Natural killer cell treated with Interleukin-12 subunit alpha and Interleukin-12 subunit beta and Interleukin-15 and Interleukin-18, amount 100 ng/mL, for 72 hours (primary cell): Measurements from ENCODE around the gene MAT2A. TPM values are rescaled to one million over a fixed set of nuclear protein-coding genes. Genes with fewer than 3 reads are reported as not detected.
"Not testable (repeated sequence)": the region's sequence is repeated elsewhere in the genome, so short reads cannot be mapped to it uniquely, and the experiment has no call there.

ENCODE experiments used
- ATAC-seq, 2 donors: fragments of 150-1000 bp; cut with Tn5 transposase in 1 of 2; sonication (Bioruptor Pico), chemical (Tn5 transposase) in 1 of 2; 2 replicates each; pipeline ENCODE4 v1.10.0; 2021
- DNase-seq: peaks from one replicate; pipeline ENCODE4 v3.0.0; 2022; ENCODE audit warnings: low spot score
- H3K27ac Mint-ChIP-seq, 2 donors: 1 replicate in 1 of 2; 2 replicates in 1 of 2; pipeline ENCODE4 v1.8.0; 2022; ENCODE audit warnings: mixed read lengths in 2 of 2, mild to moderate bottlenecking in 1 of 2, moderate library complexity in 1 of 2
- H3K27me3 Mint-ChIP-seq, 2 donors: 1 replicate in 1 of 2; 2 replicates in 1 of 2; pipeline ENCODE4 v1.8.0; 2022; ENCODE audit warnings: mixed read lengths in 2 of 2
- H3K36me3 Mint-ChIP-seq: one replicate; pipeline ENCODE4 v1.8.0; 2022; ENCODE audit warnings: mixed read lengths
- H3K4me1 Mint-ChIP-seq, 2 donors: 1 replicate in 1 of 2; 2 replicates in 1 of 2; pipeline ENCODE4 v1.8.0; 2022; ENCODE audit warnings: low read depth in 2 of 2, mixed read lengths in 2 of 2, mild to moderate bottlenecking in 1 of 2
- H3K4me3 Mint-ChIP-seq: one replicate; pipeline ENCODE4 v1.8.0; 2022; ENCODE audit warnings: mixed read lengths
- H3K9me3 Mint-ChIP-seq: 2 replicates; pipeline ENCODE4 v1.8.0; 2022; ENCODE audit warnings: mixed read lengths
- total RNA-seq, 2 donors: library from RNA; stranded (reverse); gene quantifications; one replicate each; pipeline ENCODE4 v1.2.3, GENCODE V29; 2022

The MAT2A gene
- total RNA-seq, 2 donors from 2014 or later = 246 to 503 TPM

DNA sequence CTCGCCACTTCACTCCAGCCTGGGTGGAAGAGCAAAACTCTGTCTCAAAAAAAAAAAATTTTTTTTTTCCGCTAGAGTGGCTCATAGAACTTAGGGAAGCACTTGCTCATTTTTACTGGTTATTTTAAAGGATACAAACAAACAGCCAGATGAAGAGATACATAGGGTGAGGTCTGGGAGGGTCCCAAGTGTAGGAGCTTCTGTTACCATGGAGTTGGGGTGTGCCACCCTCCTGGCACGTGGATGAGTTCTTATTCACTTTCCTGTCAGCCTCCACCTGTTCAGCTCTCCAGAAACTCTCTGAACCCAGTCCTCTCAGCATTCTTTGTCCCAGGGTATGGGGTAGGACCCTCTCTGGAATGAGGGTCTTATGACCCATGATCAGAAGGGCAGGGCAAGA, 4.9 kb upstream of the MAT2A start:
- Mint-ChIP-seq H3K27me3 (peaks cover 0 to 3% of the 10 kb centered on the region in 2 donors), H3K4me1 (peaks cover 11% of the 10 kb centered on the region in 2 donors), H3K36me3 (no peaks in the 10 kb centered on the region), H3K27ac (no peak overlapping the region), H3K4me3 (no peak overlapping the region), H3K9me3 (no peaks in the 10 kb centered on the region)
- ATAC-seq = no peak
- no peak for DNase-seq

GRCh38 chr2:85534881-85535280, 4.1 kb upstream of the MAT2A start:
- Mint-ChIP-seq H3K4me3 (no peak overlapping the region), H3K27ac (no peak overlapping the region), H3K36me3 (no peaks in the 10 kb centered on the region), H3K9me3 (no peaks in the 10 kb centered on the region), H3K27me3 (no peaks in the 10 kb centered on the region), H3K4me1 (peaks cover 11 to 12% of the 10 kb centered on the region in 2 donors)
- ATAC-seq (no peak), DNase-seq (no peak)

GRCh38 chr2:85536479-85536878, 2.5 kb upstream of the MAT2A start:
- Mint-ChIP-seq H3K4me3 (no peak overlapping the region), H3K9me3 (no peaks in the 10 kb centered on the region), H3K36me3 (peaks cover 16% of the 10 kb centered on the region), H3K27ac (no peak overlapping the region), H3K27me3 (no peaks in the 10 kb centered on the region), H3K4me1 (peaks cover 25 to 28% of the 10 kb centered on the region in 2 donors)
- DNase-seq (no peak), ATAC-seq (no peak)

GRCh38 chr2:85537600-85538506, 1.1 kb upstream of the MAT2A start:
- peak overlapping the region; percentile 97 for H3K27ac Mint-ChIP-seq
- no peaks in the 10 kb centered on the region for H3K27me3 Mint-ChIP-seq
- DNase-seq (no peak), ATAC-seq (no peak)
- H3K4me3 Mint-ChIP-seq = peak overlapping the region; percentile 98
- H3K4me1 Mint-ChIP-seq = peaks cover 38 to 42% of the 10 kb centered on the region in 2 donors
- H3K36me3 Mint-ChIP-seq = peaks cover 29% of the 10 kb centered on the region
- no peaks in the 10 kb centered on the region for H3K9me3 Mint-ChIP-seq

DNA sequence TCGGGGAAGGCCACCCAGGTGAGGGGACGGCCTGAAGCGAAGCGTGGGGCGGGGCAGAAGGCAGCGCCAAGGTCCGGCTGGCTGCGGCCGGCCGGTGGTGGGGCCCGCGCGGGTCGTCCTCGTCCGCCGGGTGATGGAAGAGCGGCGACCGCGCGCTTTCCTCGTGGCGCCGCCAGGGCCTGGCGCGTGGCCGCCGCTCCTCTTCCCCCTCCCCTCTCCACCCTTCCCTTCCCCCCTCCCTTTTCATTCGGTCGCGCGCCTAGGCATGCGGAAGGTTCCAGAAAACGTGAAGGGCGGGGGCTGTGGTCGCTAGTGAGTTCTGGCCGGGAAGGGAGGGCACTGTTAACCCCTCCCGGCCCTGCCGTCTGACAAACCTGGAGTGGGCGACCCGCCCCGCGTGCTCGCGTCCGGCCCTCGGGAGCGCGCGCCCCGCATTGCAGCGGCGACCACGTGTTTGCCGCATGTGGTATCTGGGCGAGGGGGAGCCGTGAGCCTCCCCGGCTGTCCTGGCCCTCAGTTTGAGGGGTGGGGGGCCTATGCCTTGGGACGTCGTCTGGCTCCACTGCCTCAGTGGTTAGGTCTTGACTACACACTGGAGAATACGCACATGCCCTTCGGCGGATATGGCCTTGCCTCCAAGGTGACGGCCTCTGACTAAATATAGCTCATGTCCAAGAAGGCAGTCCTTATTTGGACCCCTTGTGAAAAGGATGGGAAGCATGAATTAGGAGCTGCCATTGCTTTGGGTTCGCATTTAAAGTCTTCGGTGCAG, 579 bp downstream of the MAT2A start:
- H3K36me3 Mint-ChIP-seq = peaks cover 46% of the 10 kb centered on the region
- peaks cover 51 to 52% of the 10 kb centered on the region in 2 donors for H3K4me1 Mint-ChIP-seq
- no peaks in the 10 kb centered on the region for H3K27me3 Mint-ChIP-seq
- peak; percentile 82 for DNase-seq
- ATAC-seq = peak; percentile 65 to 70
- peak overlapping the region; percentile 97 for H3K27ac Mint-ChIP-seq
- H3K4me3 Mint-ChIP-seq = peak overlapping the region; percentile 98
- no peaks in the 10 kb centered on the region for H3K9me3 Mint-ChIP-seq

DNA sequence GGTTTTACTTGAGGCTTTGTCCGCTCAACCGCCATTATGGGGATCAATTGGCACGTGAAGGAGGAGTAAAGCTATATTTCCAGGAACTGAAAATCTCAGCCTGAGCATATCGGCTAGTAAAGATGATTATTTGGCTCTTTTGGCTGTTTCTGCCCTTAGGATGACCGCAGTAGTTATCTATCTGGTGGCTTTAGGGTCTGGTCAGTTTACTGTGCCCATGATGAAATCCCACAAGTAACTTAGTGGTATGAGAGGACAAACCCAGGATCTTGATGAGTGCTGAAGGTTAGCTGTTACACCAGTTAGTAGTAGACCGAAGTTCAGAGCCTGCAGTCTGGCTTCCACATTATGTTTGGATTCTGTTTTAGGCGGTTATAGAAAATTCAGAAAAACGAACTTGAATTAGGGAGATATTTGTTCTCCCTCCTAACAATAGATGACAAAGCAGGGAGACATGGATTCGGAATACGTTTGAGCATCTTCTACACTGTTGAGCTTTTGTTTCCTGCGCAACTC, 1.2 kb downstream of the MAT2A start:
- Mint-ChIP-seq H3K36me3 (peaks cover 50% of the 10 kb centered on the region), H3K27ac (peak overlapping the region; percentile 97), H3K27me3 (no peaks in the 10 kb centered on the region), H3K4me1 (peaks cover 51 to 52% of the 10 kb centered on the region in 2 donors), H3K4me3 (peak overlapping the region; percentile 98), H3K9me3 (no peaks in the 10 kb centered on the region)
- ATAC-seq (no peak), DNase-seq (no peak)

DNA sequence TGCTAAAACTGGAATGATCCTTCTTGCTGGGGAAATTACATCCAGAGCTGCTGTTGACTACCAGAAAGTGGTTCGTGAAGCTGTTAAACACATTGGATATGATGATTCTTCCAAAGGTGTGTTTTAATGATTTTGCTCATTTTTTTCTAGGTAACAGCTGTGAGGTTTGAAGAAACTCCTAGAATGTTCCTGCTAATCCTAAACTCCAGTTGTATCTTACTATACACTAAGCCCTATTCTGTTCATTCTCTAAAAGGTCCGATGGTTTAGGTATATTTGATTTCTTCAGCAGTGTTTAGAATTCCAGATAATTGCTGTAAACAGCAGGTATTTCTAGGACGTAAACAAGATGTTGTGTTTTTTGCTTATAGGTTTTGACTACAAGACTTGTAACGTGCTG, 2.3 kb downstream of the MAT2A start:
- Mint-ChIP-seq H3K27me3 (no peaks in the 10 kb centered on the region), H3K9me3 (no peaks in the 10 kb centered on the region), H3K4me1 (peaks cover 50 to 51% of the 10 kb centered on the region in 2 donors), H3K27ac (peak overlapping the region; percentile 97), H3K36me3 (peaks cover 52% of the 10 kb centered on the region), H3K4me3 (peak overlapping the region; percentile 98)
- DNase-seq (no peak), ATAC-seq (no peak)

- Mint-ChIP-seq H3K9me3 (no peaks in the 10 kb centered on the region), H3K4me3 (peak overlapping the region; percentile 98), H3K36me3 (peaks cover 52% of the 10 kb centered on the region), H3K4me1 (peaks cover 48 to 51% of the 10 kb centered on the region in 2 donors), H3K27me3 (no peaks in the 10 kb centered on the region), H3K27ac (peak overlapping the region; percentile 97)
- ATAC-seq (no peak), DNase-seq (no peak)
These were observed 2.9 kb downstream of the MAT2A start for GRCh38 chr2:85541753-85542457.

DNA sequence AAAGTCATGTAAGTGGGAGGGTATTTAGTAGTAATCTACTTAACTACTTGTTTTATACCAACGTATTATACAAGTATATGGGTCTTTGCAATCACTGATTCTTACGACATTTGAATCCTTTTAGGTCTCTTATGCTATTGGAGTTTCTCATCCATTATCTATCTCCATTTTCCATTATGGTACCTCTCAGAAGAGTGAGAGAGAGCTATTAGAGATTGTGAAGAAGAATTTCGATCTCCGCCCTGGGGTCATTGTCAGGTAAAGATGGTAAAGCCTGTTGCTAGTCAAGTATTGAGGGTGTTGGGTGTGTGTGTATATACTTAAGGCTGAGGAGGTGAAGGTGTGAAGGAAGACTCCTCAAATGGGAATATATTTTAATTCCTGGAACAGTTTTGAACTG, 3.8 kb downstream of the MAT2A start:
- no peaks in the 10 kb centered on the region for H3K27me3 Mint-ChIP-seq
- no peak for DNase-seq
- H3K4me3 Mint-ChIP-seq = peak overlapping the region; percentile 98
- no peaks in the 10 kb centered on the region for H3K9me3 Mint-ChIP-seq
- ATAC-seq = no peak
- peak overlapping the region; percentile 97 for H3K27ac Mint-ChIP-seq
- peaks cover 52% of the 10 kb centered on the region for H3K36me3 Mint-ChIP-seq
- peaks cover 43 to 44% of the 10 kb centered on the region in 2 donors for H3K4me1 Mint-ChIP-seq

DNA sequence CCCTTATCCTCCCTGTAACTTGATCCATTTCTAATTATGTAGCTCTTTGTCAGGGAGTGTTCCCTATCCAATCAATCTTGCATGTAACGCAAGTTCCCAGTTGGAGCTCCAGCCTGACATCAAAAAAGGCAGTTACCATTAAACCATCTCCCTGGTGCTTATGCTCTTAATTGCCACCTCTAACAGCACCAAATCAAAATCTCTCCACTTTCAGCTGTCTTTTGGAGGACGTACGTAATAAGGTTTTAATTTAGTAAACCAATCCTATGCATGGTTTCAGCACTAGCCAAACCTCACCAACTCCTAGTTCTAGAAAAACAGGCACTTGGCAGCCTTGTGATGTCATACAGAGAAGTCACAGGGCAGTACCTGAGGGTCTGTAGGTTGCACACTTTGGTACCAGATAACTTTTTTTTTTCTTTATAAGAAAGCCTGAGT, 5.3 kb downstream of the MAT2A start:
- Mint-ChIP-seq H3K27ac (peak overlapping the region in 1 of 2 donors; percentile 0), H3K36me3 (peaks cover 52% of the 10 kb centered on the region)
- not testable (repeated sequence) for H3K9me3 Mint-ChIP-seq

GRCh38 chr2:85544915-85545779, 6.2 kb downstream of the MAT2A start:
- not testable (repeated sequence) for ATAC-seq, H3K9me3 Mint-ChIP-seq, H3K4me3 Mint-ChIP-seq, H3K27me3 Mint-ChIP-seq, DNase-seq
- Mint-ChIP-seq H3K36me3 (peaks cover 50% of the 10 kb centered on the region), H3K27ac (peak overlapping the region in 1 of 2 donors; percentile 0), H3K4me1 (peaks cover 37 to 38% of the 10 kb centered on the region in 2 donors)

More for the DNA sequence above, 5.3 kb downstream of the MAT2A start:
- not testable (repeated sequence) for DNase-seq, ATAC-seq, H3K27me3 Mint-ChIP-seq
- Mint-ChIP-seq H3K4me3 (peak overlapping the region; percentile 5), H3K4me1 (peaks cover 40 to 41% of the 10 kb centered on the region in 2 donors)

GRCh38 chr2:85545780-85546240, 6.8 kb downstream of the MAT2A start:
- peaks cover 31 to 32% of the 10 kb centered on the region in 2 donors for H3K4me1 Mint-ChIP-seq
- H3K36me3 Mint-ChIP-seq = peaks cover 43% of the 10 kb centered on the region
- no peak overlapping the region for H3K27ac Mint-ChIP-seq
- no peak for DNase-seq
- no peaks in the 10 kb centered on the region for H3K27me3 Mint-ChIP-seq
- ATAC-seq = peak in 1 of 2 donors; percentile 2
- H3K4me3 Mint-ChIP-seq = no peak overlapping the region
- H3K9me3 Mint-ChIP-seq = no peaks in the 10 kb centered on the region
